Fibroblast of skin of back (primary cell): ENCODE data around the gene HPDL.

ENCODE experiments used
- DNase-seq: peaks from one replicate; pipeline ENCODE4 v3.0.0-alpha.2; 2013

The HPDL gene

DNA sequence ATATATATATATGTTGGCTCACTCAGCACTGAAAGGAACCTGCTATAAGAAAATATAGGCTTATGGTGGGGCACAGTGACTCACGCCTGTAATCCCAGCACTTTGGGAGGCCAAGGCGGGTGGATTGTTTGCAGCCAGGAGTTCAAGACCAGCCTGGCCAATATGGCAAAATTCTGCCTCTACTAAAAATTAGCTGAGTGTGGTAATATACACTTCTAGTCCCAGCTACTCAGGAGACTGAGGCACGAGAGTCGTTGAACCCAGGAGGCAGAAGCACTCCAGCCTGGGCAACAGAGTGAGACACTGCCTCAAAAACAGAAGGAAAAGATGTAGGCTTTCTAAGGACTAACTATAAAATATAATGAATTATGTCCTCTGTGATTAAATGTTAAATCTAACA lies 28.1 kb downstream of the HPDL start:
- no peak for DNase-seq

GRCh38 chr1:45355683-45356082 lies 29.0 kb downstream of the HPDL start:
- DNase-seq, result no peak

DNA sequence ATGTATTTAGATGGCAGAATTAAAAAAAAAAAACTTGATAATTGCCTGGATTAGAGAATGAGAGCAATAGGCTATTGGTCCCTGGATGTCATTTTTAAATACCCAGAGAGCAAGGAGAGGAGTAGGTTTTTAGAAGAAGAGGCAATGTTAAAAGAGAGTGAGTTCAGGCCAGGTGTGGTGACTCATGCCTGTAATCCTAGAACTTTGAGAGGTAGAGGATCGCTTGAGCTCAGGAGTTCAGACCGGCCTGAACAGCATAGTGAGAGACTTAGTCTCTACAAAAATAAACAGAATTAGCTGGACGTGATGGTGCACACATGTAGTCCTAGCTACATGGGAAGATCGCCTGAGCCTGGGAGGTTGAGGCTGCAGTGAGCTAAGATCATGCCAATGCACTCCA lies 29.5 kb downstream of the HPDL start:
- DNase-seq, result no peak

- DNase-seq, result peak; percentile 63
Observed at GRCh38 chr1:45359882-45360513, 33.3 kb downstream of the HPDL start.

DNA sequence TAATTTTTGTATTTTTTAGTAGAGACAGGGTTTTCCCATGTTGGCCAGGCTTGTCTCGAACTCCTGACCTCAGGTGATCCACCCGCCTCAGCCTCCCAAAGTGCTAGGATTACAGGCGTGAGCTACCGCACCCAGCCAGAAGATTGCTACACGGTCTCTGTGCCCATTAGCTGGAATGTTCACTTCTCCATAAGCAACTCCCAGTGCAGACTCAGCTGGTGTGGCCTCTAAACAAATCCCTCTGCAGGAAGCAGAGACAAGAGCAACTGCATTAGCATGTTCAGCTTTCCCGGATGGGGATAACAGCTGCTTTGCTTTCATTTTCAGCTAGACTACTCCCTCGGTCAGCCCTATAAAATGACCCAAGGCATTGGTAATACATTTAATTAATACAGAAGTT lies 34.3 kb downstream of the HPDL start:
- DNase-seq, result peak; percentile 49

GRCh38 chr1:45364294-45364693 lies 37.6 kb downstream of the HPDL start:
- no peak for DNase-seq

- DNase-seq, result no peak
Observed at GRCh38 chr1:45365051-45365450, 38.4 kb downstream of the HPDL start.

DNA sequence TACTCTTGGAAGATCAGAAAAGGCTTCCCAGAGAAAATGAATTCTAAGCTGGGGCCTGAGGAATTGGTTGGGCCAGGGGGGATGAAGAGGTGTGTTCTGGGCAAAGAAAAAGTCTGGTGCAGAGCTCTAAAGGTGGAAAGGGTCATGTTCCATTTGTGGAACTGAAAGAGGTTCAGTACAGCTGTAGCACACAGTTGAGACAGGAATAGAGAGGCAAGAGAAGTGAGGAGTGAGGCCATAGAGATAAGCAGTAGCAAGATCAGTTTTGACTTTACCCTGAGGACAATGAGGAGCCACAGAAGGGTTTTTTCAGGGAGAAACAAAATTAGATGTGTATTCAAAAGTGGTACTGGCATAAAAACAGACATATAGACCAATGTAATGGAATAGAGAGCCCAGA lies 43.9 kb downstream of the HPDL start:
- DNase-seq, result no peak

DNA sequence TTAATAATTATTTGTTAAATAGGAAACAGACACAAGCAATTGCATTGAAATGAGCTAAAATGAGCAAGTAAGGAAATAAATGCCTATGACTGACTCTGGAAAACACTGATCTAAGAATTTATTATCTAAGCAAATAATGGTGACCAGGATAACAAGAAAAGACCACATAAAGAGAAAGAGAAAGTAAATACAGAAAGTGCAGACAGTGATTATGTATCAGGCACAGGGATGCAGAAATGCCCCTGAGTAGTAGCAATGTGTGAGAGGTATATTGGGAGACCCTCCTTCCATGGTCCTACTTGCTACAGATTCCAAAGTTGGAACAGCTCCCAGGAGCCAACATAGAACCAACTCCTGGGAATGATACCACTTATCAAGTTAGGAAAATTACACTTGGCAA lies 46.9 kb downstream of the HPDL start:
- no peak for DNase-seq

DNA sequence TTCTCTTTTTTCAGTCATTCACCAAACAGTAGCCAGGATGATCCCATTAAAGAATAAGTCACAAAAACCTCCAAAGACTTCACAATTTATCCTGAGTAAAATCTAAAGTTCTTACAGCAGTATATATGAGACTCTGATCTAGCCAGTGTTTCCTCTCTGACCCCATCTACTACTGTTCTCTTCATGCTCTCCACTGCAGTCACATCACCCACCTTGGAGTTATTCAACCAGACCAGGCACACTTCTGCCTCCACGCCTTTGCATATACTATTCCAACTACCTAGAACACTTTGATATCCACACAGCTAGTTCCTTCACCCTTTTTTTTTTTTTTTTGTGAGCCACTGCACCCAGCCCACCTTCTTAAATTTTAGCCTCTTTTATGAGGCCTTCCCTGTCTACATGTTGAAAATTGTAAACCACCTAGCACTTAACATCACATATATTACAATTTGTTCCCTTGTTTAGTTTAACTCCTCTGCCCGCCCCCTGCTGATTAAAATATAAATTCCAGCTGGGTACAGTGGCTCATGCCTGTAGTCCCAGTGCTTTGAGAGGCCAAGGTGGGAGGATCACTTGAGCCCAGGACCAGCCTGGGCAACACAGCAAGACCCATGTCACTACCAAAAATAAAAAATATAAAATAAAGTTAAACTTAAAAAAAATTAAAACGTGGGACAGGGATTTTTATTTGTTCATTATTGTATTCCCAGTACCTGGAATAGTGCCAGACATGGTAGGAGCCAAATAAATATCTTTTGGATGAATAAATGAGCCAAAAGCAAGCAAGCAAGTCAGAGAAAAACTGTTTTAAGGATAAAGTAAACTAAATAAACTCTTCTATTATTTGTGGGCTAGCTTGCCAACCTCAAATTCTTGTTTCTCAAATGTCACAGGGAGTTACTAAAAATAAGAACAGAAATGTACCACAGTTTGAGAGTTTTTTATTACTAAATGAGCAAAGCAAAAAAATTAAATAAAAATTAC lies 48.7 kb downstream of the HPDL start:
- DNase-seq, result no peak

- no peak for DNase-seq
Observed at GRCh38 chr1:45378184-45378583, 51.5 kb downstream of the HPDL start.
